ENCODE measurements around the gene PHLDB1.

Gene PHLDB1

DNA sequence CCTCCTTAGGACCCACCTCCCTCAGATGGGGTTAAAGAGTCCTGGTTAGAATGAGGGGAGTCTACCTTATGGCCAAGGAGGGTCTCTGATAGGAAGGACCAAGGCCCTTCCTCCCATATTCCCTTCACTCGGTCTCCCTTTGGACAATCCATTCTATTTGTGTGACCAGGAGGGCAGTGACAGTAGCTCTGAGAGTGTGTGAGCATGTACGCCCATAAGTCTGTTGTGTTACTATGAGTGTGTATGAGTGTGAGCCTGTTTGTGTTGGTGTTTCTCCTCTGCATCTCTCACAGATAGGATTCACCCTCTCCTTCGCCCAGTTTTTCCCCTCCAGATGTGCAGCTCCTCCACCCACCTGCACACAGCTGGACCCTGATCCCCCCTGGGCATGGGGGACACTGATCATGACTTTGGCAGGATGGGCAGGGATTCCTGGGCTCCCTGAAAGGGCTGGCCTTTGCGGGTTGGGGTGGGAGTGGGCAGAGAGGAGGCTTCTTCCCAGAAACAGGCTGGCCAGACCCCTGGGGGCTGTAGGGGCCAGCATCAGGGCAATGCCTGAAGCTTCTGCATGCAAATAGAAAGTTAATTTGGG is 14.5 kb downstream of the PHLDB1 start:
- no peak for DNase-seq (ENCODE audit: low read depth)

DNA sequence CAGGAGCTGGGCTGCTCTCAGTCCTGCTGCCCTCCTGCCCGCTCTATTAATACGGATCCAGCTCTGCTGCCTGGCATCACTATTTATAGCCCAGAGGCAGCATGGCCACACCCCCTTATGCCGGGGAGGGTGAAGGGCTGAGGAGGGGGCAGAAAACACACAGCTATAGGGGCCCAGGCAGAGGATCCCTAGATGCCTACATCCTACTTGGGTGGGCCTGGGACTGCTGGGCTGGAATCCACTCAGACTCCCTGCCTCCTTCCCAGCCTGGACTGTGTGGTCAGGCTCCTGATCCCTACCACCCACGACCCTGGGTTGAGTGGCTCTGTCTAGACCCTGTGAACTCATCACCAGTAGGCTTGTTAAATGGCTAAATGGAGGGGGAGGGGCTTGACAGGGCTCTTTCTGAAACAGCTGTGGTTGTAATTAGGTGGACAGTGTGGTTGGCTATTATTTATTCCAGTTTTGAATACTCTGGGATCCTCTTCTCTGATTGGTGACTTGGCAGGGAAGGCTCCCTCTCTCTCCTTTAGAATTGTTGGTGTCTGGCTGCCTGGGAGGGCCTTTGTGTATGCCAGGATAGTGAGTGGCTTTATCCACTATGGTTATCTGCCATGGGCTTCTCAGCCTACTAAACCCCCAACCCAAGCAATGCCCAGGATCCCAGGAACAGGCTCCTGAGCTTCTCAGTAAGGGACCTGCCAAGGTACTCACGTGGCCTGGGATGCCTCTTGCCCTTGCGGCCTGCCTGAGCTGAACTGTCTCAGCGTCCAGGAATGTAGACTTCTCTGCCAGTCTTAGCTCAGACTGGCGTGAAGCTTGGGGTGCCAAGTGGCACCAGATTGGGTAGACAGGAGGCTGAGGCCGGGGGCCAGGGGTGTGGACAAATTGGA is 15.2 kb downstream of the PHLDB1 start:
- DNase-seq (ENCODE audit: low read depth), result no peak

DNA sequence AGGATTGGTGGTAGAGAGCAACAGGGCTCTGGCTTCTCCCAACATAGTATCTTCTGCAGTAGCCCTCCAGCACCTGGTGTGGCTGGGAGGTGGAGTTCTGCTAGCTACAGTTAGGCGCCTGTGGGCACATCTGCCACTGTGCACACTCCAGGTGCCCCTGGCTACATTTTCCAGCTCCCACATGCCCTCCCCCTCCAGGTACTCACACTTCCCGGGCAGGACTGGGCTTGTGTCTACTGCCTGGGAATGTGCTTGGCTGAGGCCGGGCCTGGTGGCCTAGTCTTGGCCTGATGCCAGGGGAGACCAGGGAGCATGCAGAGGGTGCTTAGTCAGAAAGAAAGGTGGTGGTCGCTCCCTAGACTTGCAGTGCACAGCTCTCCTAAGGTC is 15.8 kb downstream of the PHLDB1 start:
- DNase-seq (ENCODE audit: low read depth), result no peak

DNA sequence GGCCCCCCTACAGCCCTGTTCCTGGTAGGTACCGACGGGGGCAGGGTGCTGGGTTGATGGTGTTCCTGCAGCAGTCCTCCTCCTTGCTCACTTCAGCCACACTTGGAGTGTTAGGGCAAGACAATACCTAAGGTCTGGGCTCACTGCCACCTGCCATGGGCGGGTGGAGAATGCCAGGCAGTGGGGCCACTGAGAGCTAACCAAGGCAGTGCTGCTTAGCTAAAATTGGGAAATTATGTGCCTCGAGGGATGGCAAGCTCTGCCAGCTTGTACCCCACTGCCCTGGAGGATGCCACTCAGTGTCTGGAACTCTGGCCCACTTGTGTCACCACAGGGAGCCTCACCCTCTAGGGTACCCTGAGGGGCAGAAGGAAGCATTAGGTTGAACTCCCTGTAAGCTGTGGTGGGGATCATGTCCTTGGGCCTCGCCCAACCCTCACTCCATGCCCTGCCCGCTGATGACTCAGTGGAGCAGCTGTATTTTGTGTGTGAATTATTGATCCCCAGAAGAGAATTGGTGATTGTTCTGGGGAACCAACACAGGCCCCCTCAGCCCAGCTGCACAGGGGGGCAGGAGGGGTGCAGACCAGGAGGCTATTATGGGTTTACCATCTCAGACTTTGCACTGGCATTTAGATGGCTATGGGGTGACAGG is 17.7 kb downstream of the PHLDB1 start:
- no peak for DNase-seq (ENCODE audit: low read depth)

DNA sequence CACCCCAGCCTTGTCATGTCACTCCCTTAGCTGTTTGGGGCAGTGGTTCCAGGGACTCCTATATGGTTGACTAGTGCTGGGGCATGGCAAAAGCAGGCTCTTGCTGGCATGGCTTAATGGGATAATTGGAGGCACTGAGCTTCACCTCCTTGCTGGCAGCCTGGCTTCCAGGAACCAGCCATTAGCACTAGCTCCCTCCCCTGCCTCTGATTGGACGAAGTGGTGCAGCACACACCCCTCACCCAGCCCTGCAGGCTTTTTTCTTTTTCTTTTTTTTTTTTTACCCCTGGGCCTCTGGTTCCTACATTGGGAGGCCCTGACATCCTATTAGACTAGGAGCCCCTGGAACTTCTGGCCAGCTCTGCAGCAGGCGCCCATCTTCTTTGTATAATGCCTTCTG is 18.6 kb downstream of the PHLDB1 start:
- no peak for DNase-seq (ENCODE audit: low read depth)

DNA sequence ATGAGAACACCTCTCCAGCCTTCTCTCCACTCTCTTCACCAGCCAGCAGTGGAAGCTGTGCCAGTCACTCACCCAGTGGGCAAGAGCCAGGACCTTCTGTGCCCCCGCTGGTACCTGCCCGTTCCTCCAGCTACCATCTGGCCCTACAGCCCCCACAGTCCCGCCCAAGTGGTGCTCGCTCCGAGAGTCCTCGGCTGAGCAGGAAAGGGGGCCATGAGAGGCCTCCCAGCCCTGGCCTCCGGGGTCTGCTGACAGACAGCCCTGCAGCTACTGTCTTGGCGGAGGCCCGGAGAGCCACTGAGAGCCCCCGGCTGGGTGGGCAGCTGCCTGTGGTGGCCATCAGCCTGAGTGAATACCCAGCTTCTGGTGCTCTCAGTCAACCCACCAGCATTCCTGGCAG is 20.2 kb downstream of the PHLDB1 start:
- no peak for DNase-seq (ENCODE audit: low read depth)

DNA sequence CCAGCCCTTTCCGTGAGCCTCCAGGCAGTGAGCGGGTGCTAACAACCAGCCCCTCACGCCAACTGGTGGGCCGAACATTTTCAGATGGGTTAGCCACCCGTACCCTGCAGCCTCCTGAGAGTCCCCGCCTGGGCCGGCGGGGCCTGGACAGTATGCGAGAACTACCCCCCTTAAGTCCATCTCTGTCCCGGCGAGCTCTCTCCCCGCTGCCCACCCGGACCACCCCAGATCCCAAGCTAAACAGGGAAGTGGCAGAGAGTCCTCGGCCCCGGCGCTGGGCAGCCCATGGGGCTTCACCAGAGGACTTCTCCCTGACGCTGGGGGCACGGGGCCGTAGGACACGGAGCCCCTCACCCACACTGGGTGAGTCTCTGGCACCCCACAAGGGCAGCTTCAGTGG is 20.6 kb downstream of the PHLDB1 start:
- DNase-seq (ENCODE audit: low read depth), result no peak

DNA sequence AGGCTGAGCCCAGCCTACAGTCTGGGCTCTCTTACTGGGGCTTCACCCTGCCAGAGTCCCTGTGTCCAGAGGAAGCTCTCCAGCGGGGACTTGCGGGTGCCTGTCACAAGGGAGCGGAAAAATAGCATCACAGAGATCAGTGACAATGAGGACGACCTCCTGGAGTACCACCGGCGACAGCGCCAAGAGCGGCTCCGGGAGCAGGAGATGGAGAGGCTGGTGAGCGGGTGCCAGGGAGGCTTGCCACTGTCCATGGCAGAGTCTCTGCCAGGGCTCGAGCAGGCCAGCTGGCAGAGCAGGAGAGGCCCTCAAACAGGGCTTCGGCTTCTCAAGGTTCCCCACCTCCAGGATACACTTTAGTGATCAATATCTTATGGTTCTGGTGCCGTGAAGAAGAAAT is 21.0 kb downstream of the PHLDB1 start:
- no peak for DNase-seq (ENCODE audit: low read depth)

DNA sequence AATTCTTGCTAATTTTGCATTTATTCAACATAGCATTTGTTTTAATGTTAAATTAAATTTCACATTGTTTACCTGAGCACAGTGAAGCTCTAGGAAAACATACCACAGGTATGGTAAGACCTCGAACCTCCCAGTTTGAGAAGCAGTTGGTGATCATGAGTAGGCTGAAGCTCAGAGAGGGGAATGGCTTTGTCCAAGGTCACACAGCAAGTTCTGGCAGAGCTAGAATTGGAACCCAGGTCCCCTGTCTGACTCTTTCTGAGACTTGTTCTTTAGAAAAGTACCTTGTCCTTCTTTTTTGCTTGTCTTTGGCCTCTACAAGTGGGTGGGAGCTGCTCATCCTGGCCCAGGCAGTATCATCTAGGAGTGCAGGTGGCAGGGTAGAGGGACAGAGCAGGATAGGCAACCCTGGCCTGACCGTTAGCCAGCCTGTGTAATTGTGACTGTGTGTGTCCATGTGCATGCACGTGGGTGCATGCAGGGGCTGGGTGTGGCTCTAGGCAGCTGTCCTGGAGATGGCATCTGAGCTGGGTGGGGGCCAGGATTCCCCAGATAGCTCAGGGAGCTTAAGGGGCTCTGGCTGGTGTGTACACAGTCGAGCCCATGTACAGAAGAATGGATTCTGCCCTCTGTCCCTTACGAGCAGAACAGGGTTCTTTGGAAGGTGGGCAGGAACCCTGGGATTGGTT is 21.6 kb downstream of the PHLDB1 start:
- no peak for DNase-seq (ENCODE audit: low read depth)

DNA sequence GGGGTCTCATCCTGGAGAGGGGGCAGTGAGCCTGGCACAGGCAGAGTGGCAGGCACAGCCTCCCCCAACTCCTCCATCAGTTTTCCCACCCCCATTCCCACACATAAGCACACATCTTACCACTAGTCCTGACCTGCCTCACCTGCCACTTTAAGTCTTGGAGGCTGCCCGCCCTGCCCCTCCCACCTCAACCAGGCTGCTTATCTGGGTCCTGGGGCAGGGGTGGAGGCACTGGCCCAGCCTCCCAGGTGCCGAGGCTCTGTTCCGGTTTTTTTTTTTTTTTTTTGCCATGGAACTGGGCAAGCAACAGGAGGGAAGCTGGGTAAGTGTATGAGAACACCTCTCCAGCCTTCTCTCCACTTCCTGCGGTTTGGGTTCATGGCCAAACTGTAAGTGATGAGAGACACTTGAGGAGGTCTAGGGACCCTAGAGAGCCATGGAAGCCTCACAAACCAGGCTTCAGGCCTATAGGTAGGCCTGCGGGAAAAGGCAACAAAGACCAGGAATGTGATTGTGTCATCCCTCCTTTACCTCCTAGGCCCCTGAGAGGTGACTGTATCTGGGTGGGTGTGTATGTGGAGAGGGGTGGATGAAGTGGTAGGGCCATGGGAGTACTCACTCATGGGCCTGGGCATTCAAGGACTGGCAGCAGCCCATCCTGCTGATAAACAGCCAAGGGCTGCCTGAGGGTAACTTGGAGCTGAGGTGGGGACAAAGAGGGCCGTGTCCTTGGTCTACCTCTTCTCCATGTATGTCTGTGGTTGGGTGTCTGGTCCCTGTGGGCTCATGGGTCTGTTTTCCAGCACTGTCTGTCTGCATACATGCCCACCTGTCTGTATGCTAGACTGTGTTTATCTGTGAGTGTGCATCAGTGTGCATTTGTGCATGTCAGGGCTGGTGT is 22.6 kb downstream of the PHLDB1 start:
- no peak for DNase-seq (ENCODE audit: low read depth)

DNA sequence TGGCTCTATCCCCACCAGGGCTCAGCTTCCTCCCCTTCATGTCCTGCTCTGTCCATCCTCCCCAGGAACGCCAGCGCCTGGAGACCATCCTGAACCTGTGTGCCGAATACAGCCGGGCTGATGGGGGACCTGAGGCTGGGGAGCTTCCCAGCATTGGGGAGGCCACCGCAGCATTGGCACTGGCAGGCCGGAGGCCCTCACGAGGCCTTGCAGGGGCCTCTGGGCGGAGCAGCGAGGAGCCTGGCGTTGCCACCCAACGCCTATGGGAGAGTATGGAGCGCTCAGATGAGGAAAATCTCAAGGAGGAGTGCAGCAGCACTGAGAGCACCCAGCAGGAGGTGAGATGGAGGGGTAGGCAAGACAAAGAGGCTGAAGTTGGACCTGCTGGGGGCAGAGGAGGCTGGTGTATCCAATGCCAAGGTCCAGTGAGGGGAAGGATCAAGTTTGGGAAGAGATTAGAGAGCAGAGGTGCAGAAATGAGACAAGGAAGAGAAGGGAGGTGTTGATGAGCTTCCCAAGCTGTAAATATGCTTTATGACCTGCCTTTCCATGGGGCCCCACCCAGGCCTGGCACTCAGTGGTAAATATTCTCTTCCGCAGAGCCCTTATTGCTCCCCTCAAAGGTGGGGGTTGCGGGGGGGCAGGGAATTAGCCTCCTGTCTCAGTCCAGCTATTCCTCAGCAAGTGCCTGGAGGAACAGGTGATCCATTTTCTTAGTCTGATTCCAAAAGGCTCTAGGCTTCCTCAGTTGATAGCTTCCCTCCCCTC is 23.9 kb downstream of the PHLDB1 start:
- DNase-seq (ENCODE audit: low read depth), result no peak

DNA sequence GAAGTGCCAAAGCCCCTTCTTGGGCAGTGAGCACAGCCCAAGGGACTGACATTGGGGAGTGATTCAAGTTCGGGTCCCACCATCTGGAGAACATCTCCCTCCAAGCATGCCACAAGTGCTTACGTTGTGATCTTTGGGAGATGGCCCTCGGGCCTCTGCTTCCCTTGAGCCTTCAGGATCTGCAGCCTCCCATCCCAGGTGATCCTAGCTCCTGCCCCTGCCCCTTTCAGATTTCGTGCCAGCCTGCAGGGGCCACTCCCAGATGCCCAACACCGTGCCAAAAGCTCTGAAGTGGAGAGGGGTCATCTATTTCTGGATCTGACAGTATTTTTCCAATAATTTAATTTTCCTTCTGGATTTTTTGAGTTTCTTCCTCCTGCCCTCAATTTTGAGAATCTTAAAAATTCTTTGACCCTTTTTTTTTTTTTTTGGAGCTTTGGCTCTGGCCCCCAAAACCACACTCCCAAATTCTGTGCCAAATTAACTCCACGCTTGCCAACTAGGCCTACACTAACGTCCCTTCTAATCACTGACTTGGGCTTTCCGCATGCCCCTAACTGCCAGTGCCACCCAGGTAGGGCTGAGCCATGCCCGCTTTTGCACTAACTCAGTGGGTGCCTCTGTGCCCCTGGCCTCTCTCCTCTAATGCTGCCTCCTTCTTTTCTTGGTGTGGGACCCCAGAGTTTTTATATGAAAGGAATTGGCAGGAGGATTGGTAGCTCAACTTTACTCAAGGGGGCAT is 25.3 kb downstream of the PHLDB1 start:
- no peak for DNase-seq (ENCODE audit: low read depth)

DNA sequence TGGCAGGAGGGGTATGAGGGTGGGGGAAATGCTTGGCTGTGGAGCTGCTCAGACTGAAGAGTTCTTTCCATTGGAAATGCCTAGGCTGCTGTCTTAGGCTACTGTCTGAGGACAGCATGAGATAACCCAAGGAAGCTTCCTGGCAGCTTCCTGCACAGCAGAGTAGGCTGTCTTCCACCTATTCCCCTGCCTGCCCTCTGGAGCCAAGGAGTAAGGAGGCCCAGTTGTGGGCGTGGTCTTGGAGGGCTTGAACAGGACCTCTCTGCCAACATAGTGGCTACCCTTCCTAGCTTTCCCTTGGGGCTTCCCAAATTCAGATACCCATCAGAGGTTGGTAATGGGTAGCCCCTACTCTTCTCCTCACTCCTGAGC is 25.9 kb downstream of the PHLDB1 start:
- no peak for DNase-seq (ENCODE audit: low read depth)

DNA sequence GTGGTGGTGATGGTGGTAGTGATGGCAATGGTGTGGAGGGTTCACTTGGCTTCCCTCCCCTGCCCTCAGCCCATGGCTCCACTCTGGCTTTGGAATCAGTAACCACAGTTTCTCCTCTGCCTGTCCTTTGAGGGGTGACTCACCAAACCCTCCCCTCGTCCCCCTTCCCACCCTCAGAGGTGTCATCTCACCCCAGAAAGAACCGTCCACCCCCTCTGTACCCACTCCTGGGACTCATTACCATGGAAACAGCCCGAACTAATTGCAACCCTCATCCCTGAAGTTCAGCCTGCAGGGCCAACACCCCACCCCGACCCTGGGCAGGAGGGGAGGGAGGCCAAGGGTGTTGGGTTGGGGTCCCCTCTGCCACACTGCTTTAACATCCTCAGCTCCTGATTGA is 26.6 kb downstream of the PHLDB1 start:
- DNase-seq (ENCODE audit: low read depth), result no peak

DNA sequence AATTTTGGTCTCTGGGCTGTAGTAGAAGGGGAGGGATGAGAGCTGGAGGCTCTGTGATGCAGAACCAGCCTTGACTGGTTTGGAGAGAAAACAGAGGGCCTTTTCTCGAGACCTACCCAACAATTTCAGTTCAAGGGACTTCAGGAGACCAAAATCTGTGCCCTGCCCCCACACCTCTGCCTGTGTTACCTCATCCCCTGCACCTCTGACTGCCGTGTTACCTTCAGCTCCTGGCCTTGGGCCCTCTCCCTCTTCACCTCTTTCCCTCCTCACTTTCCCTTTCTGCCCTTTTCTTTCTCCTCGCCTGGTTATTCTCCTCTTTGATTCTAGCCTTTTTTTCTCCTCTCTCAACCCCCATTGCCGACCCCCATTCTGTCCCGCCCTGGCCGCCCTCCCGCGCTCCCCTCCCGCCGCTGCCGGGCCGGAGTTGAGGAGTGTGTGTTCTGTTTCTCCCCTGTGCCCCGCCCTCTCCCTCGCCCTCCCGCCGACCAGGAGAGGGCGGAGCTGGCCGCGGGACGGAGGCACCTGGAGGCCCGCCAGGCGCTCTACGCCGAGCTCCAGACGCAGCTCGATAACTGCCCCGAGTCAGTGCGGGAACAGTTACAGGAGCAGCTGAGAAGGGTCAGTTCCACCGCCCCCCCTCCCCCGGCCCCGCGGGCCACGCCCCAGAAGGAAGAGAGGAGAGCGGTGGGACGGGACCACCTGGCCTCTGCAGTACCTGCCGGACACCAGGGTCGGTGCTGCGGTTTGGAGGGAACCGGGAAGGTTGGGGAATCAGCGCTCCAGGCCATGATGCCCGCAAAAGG is 27.2 kb downstream of the PHLDB1 start:
- no peak for DNase-seq (ENCODE audit: low read depth)

DNA sequence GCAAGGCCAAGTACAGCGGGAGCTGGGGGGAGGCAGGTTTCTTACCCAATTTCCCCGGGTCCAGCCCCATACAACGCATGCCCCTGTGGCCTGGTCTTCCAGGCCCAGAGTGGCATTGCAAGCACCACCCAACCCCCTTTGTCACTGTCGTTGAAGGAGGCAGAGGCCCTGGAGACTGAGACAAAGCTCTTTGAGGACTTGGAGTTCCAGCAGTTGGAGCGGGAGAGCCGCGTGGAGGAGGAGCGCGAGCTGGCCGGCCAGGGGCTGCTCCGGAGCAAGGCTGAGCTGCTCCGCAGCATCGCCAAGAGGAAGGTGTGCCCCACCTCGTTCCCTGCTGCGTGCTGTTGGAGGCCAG is 27.8 kb downstream of the PHLDB1 start:
- DNase-seq (ENCODE audit: low read depth), result no peak

DNA sequence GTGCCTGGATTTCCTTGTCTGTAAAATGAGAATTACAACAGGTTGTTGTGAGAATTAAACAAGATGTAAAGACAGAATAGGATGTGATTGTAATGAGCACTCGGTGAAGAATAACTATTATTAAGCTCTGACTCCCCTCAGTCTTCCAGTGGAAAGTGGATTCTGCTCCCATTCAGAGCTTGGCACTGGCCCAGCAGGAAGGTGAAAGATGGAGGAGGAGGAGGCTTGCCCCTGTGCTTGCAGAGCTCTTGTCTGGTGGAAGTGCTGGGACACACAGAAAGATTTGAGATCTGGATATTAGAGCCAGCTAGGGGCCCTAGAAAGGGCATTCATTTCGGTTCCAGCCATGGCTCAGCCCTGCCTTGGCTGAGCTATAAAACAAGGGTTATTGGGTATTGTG is 28.2 kb downstream of the PHLDB1 start:
- no peak for DNase-seq (ENCODE audit: low read depth)

DNA sequence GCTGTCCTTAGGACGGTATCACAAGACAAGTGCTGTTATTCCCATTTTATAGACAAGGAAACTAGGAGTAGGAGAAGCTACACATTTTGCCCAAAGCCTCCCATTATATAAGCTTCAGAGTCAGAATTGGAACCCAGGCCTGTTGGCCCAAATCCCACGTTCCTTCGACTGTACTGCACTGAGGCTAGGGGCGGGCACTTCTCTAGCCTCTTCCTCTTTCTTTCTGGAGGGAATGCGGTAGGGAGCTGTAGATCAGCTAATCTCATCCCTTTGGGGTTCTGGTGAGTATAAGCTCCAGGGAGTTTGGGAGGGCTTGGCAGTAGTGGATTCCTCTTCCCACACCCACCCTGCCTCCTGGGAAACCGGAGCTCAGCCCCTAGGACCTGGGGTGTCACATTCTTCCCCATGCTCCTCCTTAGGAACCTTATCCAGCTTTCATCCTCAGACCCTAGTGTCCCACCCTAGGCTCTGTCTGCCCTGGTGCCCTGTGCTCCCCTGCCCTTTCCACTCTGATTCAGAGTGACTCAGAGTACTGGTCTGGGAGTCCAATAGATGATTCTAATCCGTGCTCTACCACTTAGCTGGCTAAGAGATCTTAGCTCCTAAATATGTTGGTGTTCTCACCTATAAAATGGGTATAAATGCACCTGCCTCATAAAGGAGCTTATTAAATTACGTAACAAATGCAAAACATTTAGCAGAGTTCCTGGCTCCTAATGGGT is 29.3 kb downstream of the PHLDB1 start:
- no peak for DNase-seq (ENCODE audit: low read depth)

DNA sequence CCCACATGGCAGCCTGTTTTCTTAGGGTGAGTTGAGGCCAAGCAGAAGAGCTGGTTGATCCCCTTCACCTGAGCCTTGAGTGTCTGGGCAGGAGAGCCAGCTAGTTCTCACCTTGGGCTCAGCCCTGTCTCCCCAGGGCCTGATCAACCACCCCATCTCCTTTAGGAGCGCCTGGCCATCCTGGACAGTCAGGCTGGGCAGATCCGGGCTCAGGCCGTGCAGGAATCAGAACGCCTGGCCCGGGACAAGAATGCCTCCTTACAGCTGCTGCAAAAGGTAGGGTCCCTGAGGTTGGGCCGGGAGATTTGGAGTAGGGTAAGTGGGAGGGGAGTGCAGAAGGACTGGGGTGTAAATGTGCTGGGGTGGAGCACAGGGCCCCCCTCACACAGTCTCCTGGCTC is 31.3 kb downstream of the PHLDB1 start:
- no peak for DNase-seq (ENCODE audit: low read depth)
